Ishikawa (cell line): ENCODE results near the gene CDK19.

Experiments
- CEBPB ChIP-seq: IDR thresholded peaks from 2 replicates; pipeline ENCODE4 v1.6.1; 2012
- CREB1 ChIP-seq: IDR thresholded peaks from 2 replicates; pipeline ENCODE4 v1.6.1; 2012; ENCODE audit warnings: low read depth
- EGR1 ChIP-seq: IDR thresholded peaks from 2 replicates; pipeline ENCODE4 v1.6.1; 2012
- EP300 ChIP-seq: IDR thresholded peaks from 2 replicates; pipeline ENCODE4 v1.6.1; 2012; ENCODE audit warnings: borderline replicate concordance
- FOXM1 ChIP-seq: IDR thresholded peaks from 2 replicates; pipeline ENCODE4 v1.6.1; 2012; ENCODE audit warnings: low read depth, borderline replicate concordance
- NFIC ChIP-seq: IDR thresholded peaks from 2 replicates; pipeline ENCODE4 v1.6.1; 2012
- RAD21 ChIP-seq: IDR thresholded peaks from 2 replicates; pipeline ENCODE4 v1.6.1; 2012; ENCODE audit warnings: low read depth
- TAF1 ChIP-seq: IDR thresholded peaks from 2 replicates; pipeline ENCODE4 v1.6.1; 2012; ENCODE audit warnings: low read depth, mild to moderate bottlenecking
- TCF12 ChIP-seq: IDR thresholded peaks from 2 replicates; pipeline ENCODE4 v1.6.1; 2012; ENCODE audit warnings: low read depth
- TEAD4 ChIP-seq: IDR thresholded peaks from 2 replicates; pipeline ENCODE4 v1.6.1; 2012
- YY1 ChIP-seq: IDR thresholded peaks from 2 replicates; pipeline ENCODE4 v1.6.1; 2012; ENCODE audit warnings: low read depth
- ZBTB7A ChIP-seq: IDR thresholded peaks from 2 replicates; pipeline ENCODE4 v1.6.1; 2012; ENCODE audit warnings: low read depth
- TF ChIP-seq, protein P1 (sequence below): IDR thresholded peaks from 2 replicates; pipeline ENCODE4 v1.6.1; 2012
- TF ChIP-seq, protein P2 (sequence below): IDR thresholded peaks from 2 replicates; pipeline ENCODE4 v1.6.1; 2012
- TF ChIP-seq, protein P3 (sequence below): IDR thresholded peaks from 2 replicates; pipeline ENCODE4 v1.6.1; 2012; ENCODE audit warnings: low read depth, mild to moderate bottlenecking

CDK19 gene

DNA sequence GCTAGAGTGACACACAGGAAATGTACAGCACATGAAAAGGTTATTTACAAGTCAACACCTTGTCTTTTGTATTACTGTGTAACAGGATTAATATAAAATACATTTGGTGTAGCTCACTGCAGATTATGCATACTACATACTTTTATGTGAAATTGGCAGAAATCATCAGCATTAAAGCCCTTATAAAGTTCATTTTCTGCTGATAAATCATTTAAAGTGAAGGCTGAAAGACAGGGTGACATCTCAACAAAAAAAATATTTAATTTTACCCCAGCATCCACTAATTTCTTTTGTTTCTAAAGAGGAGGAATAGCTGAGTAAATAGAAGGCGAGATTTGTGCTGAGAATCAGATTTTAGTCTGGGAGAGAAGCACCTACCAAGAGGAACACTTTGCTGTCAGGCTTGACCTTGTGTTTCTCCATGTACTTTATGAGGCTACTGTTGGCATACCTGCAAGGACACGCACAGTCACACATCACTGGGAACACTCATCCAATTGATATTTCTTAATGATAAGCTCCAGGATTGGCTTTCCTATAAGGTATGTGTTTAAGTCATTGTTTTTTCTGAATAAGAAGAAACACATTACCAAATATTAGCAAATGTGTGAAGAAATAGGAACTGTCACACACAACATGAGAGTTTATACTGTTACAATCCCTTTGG lies 192.2 kb downstream of the CDK19 start:
- TF ChIP-seq TEAD4 (no peak), EGR1 (no peak), NFIC (no peak), RAD21 (no peak), CREB1 (no peak), TAF1 (no peak), EP300 (no peak), ZBTB7A (no peak), TCF12 (no peak), YY1 (no peak), CEBPB (no peak), FOXM1 (no peak)
- TF ChIP-seq, protein P1, sequence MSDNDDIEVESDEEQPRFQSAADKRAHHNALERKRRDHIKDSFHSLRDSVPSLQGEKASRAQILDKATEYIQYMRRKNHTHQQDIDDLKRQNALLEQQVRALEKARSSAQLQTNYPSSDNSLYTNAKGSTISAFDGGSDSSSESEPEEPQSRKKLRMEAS, result no peak
- TF ChIP-seq, protein P2, sequence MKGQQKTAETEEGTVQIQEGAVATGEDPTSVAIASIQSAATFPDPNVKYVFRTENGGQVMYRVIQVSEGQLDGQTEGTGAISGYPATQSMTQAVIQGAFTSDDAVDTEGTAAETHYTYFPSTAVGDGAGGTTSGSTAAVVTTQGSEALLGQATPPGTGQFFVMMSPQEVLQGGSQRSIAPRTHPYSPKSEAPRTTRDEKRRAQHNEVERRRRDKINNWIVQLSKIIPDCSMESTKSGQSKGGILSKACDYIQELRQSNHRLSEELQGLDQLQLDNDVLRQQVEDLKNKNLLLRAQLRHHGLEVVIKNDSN, result no peak
- TF ChIP-seq, protein P3, sequence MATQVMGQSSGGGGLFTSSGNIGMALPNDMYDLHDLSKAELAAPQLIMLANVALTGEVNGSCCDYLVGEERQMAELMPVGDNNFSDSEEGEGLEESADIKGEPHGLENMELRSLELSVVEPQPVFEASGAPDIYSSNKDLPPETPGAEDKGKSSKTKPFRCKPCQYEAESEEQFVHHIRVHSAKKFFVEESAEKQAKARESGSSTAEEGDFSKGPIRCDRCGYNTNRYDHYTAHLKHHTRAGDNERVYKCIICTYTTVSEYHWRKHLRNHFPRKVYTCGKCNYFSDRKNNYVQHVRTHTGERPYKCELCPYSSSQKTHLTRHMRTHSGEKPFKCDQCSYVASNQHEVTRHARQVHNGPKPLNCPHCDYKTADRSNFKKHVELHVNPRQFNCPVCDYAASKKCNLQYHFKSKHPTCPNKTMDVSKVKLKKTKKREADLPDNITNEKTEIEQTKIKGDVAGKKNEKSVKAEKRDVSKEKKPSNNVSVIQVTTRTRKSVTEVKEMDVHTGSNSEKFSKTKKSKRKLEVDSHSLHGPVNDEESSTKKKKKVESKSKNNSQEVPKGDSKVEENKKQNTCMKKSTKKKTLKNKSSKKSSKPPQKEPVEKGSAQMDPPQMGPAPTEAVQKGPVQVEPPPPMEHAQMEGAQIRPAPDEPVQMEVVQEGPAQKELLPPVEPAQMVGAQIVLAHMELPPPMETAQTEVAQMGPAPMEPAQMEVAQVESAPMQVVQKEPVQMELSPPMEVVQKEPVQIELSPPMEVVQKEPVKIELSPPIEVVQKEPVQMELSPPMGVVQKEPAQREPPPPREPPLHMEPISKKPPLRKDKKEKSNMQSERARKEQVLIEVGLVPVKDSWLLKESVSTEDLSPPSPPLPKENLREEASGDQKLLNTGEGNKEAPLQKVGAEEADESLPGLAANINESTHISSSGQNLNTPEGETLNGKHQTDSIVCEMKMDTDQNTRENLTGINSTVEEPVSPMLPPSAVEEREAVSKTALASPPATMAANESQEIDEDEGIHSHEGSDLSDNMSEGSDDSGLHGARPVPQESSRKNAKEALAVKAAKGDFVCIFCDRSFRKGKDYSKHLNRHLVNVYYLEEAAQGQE, result no peak

DNA sequence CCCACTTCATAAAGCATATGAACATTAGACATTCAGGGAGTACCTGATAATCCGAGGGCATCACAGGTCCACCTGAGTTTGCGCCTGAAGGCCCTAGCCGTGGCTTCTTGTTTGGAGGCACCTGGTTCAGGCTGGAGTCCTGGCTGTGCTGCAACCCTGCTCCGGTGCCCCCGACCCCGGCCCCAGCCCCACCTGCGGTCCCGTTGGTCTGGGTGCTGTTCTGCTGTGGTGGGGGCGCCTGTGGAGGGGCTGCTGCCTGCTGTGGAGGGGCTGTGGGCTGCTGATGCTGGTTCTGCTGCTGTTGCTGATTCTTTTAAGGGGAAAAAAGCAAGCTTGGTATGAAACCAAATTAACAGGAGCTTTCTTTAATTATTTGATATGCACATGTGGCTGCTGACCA lies 194.2 kb downstream of the CDK19 start:
- TF ChIP-seq RAD21, result no peak
- TF ChIP-seq ZBTB7A, result no peak
- TF ChIP-seq CEBPB, result no peak
- no peak for TF ChIP-seq NFIC
- TF ChIP-seq, protein P1, result no peak

DNA sequence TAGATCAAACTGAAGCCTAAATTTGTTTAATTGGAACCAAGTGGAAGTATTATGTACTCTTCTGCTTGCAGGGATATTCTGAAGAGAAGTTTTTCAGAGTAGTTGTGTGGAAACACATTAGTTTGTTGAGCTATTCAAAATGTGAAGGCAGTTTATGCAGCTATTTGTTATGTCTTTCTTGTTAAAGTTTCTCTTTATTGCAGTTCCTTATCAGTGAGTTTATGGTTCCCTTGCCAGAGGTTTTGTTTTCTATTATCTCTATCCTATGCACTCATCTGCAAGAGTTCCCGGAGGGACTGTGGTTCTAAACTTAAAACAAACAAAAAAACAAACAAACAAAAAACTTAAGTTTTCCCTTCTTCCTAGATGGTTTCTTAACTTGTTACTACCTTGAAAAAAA lies 195.2 kb downstream of the CDK19 start:
- TF ChIP-seq NFIC, result no peak
- no peak for TF ChIP-seq TCF12
- TF ChIP-seq ZBTB7A, result no peak
- TF ChIP-seq TEAD4, result no peak
- no peak for TF ChIP-seq TAF1
- no peak for TF ChIP-seq CEBPB
- TF ChIP-seq YY1, result no peak
- TF ChIP-seq RAD21, result no peak
- TF ChIP-seq, protein P3, result no peak
- TF ChIP-seq CREB1, result no peak
- TF ChIP-seq, protein P2, result no peak
- no peak for TF ChIP-seq FOXM1
- no peak for TF ChIP-seq EGR1
- no peak for TF ChIP-seq EP300
- TF ChIP-seq, protein P1, result no peak

DNA sequence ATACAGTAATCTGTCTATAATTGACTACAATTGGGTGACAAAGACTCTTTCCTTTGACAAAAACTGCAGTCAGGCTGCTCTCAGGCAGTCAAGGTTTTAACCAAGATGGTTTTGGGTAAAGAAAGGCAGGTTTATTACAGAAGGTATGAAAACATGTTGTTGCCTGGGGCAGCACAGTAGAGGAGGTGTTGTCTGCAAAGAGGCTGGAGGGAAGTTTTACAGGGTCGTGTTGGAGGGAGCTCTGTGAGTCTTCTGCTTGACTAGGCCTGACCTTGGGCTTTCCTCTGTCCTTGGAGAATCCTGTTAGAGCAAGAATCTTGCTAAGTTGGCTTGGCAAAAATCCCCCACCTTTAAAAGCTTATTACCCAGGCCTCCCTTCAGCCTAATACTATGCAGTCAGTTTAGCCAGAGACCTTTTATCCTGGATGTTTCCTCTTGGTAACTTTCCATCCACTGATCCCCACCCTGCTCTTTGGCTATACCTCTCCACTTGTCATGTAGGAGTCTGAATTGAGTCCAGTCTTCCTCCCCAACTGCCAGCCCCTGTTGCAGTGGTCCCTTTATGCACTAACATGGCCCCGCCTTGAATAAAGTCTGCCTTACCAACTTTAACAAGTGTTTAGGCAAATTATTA lies 195.9 kb downstream of the CDK19 start:
- no peak for TF ChIP-seq RAD21
- TF ChIP-seq, protein P3, result no peak
